Hematopoietic multipotent progenitor cell treated with erythropoietin and hydrocortisone succinate and interleukin-3 and kit ligand, for 15 days (in vitro differentiated cells): ENCODE results near the gene TLE1.
"Not testable (repeated sequence)": the region's sequence is repeated elsewhere in the genome, so short reads cannot be mapped to it uniquely, and the experiment has no call there.

Source experiments
- DNase-seq: peaks from one replicate; pipeline ENCODE4 v3.0.0-alpha.2; 2015; ENCODE audit warnings: low spot score

The TLE1 gene

GRCh38 chr9:81601639-81602623, 87.4 kb downstream of the TLE1 start:
- DNase-seq: no peak

- DNase-seq: no peak
These were observed 88.7 kb downstream of the TLE1 start for GRCh38 chr9:81600631-81601030.

- no peak for DNase-seq
These were observed 89.5 kb downstream of the TLE1 start for GRCh38 chr9:81599837-81600236.

GRCh38 chr9:81598811-81599210, 90.5 kb downstream of the TLE1 start:
- DNase-seq: no peak

- no peak for DNase-seq
These were observed 91.2 kb downstream of the TLE1 start for GRCh38 chr9:81598123-81598497.

GRCh38 chr9:81597419-81598122, 91.8 kb downstream of the TLE1 start:
- no peak for DNase-seq

- DNase-seq: no peak
These were observed 92.5 kb downstream of the TLE1 start for GRCh38 chr9:81596679-81597418.

- no peak for DNase-seq
These were observed 93.3 kb downstream of the TLE1 start for GRCh38 chr9:81595887-81596543.

GRCh38 chr9:81595293-81595692, 94.1 kb downstream of the TLE1 start:
- not testable (repeated sequence) for DNase-seq

GRCh38 chr9:81594415-81594814, 94.9 kb downstream of the TLE1 start:
- DNase-seq: no peak

GRCh38 chr9:81592887-81593266, 96.5 kb downstream of the TLE1 start:
- DNase-seq: no peak

GRCh38 chr9:81591791-81592190, 97.6 kb downstream of the TLE1 start:
- DNase-seq: no peak

- DNase-seq: no peak
These were observed 98.7 kb downstream of the TLE1 start for GRCh38 chr9:81590688-81591087.

GRCh38 chr9:81589819-81590218, 99.5 kb downstream of the TLE1 start:
- DNase-seq: no peak

- DNase-seq: no peak
These were observed 100.0 kb downstream of the TLE1 start for GRCh38 chr9:81589392-81589791.

- DNase-seq: no peak
These were observed 101.0 kb downstream of the TLE1 start for GRCh38 chr9:81588148-81588871.

GRCh38 chr9:81586786-81587185, 102.6 kb downstream of the TLE1 start:
- DNase-seq: no peak

GRCh38 chr9:81585191-81585763, 104.1 kb downstream of the TLE1 start:
- no peak for DNase-seq

GRCh38 chr9:81584099-81584498, 105.2 kb downstream of the TLE1 start:
- DNase-seq: no peak

GRCh38 chr9:81581986-81582385, 107.4 kb downstream of the TLE1 start:
- no peak for DNase-seq

GRCh38 chr9:81579381-81579780, 110.0 kb downstream of the TLE1 start:
- DNase-seq: no peak
